ENCODE results near the gene CRLF1.

GRCh38 chr19:18596752-18597157 is 9.8 kb downstream of the CRLF1 start:
- TF ChIP-seq CTCF (conservative IDR thresholded peaks at IDR 0.05 in 1 of 2, IDR thresholded peaks at IDR 0.05 in 1 of 2; ENCODE audit: extremely low read depth in 1 of 2, insufficient read depth in 1 of 2, low read depth in 1 of 2, low read length in 2 of 2) (no peak), EZH2 (IDR thresholded peaks at IDR 0.05; ENCODE audit: borderline replicate concordance, low read length) (no peak)
